Stimulated activated CD4-positive, alpha-beta T cell treated with anti-CD3 and anti-CD28 coated beads, Interleukin-2, amount 100 ng/mL, for 24 hours (primary cell): ENCODE measurements around the gene DOK7.

Experiments used
- DNase-seq, 2 donors: peaks; one replicate each; pipeline ENCODE4 v3.0.0-alpha.2; 2020

DOK7 gene

DNA sequence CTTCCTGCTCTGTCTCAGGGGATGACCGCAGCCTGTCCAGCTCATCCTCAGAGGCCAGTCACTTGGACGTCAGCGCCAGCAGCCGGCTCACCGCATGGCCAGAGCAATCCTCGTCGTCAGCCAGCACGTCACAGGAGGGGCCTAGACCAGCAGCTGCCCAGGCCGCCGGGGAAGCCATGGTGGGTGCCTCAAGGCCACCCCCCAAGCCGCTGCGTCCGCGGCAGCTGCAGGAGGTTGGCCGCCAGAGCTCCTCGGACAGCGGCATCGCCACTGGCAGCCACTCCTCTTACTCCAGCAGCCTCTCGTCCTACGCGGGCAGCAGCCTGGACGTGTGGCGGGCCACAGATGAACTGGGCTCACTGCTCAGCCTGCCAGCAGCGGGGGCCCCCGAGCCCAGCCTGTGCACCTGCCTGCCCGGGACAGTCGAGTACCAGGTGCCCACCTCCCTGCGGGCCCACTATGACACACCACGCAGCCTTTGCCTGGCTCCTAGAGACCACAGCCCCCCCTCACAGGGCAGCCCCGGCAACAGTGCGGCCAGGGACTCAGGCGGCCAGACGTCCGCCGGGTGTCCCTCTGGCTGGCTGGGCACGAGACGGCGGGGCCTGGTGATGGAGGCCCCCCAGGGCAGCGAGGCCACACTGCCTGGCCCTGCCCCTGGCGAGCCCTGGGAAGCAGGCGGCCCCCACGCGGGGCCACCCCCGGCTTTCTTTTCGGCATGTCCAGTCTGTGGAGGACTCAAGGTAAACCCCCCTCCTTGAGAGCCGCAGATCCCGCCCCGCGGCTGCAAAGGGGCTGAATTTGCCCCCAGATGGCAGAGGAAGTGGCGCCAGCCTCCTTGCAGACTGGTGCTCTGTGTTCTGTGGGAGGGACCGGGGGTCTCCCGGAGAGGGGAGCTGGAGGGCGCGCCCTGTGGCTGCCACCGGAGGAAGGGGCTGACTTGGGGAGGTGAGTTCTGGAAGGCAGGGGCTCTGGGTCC lies 29.9 kb downstream of the DOK7 start:
- DNase-seq, result no peak

DNA sequence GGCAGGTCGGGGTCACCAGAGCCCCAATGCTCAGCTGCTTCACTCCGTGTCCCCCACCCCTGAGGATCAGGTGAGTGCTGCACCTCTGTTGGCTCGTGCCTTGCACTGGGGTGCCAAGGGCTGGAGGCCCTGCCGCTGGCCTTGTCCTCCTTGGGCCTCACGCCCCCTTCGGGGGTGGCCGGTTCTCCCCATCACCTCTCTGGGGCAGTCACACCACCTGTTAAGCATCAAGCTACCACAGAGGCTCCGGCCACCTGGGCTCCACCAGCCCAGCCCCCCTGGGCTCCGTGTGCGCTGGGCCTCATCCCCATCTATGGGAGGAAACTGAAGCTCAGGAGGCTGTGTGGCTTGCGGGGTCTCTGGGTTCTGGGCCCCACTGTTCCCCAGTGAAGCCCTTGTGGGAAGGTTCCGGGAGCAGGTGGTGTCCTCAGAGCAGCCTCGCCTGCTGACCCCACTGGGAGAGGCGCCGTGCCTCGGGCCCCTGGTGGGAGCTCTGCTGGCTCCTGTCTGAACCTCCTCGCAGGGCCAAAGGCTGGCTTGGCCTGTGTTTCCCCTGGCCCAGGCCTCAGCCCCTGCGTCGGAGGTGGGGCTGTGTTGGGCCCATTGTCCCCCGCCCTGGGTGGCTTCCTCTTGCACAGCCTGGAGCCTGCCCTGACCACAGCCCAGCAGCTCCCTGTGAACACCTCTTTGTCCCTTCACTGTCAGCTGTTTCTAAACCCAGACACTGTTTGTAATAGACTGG lies 30.8 kb downstream of the DOK7 start:
- DNase-seq, result no peak

DNA sequence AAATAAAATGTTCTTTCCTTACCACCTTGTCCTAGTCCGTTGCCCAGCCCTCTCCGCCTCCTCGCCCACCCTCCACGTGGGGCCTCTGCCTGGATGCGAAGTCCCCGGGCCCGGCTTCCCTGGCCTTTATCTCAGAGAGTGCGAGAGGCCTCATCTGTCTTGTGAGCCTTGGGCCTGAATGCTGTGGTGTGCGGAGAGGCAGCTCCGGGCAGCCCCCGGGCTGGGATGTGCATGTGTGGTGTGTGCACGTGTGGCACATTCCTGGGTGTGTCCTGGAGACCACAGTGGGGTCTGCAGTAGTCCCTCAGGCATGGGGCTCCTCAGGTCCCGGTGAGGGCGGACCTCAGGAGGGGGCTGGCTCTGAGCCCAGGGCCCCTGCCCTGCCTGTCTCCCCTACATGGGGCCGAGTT lies 31.4 kb downstream of the DOK7 start:
- no peak for DNase-seq

DNA sequence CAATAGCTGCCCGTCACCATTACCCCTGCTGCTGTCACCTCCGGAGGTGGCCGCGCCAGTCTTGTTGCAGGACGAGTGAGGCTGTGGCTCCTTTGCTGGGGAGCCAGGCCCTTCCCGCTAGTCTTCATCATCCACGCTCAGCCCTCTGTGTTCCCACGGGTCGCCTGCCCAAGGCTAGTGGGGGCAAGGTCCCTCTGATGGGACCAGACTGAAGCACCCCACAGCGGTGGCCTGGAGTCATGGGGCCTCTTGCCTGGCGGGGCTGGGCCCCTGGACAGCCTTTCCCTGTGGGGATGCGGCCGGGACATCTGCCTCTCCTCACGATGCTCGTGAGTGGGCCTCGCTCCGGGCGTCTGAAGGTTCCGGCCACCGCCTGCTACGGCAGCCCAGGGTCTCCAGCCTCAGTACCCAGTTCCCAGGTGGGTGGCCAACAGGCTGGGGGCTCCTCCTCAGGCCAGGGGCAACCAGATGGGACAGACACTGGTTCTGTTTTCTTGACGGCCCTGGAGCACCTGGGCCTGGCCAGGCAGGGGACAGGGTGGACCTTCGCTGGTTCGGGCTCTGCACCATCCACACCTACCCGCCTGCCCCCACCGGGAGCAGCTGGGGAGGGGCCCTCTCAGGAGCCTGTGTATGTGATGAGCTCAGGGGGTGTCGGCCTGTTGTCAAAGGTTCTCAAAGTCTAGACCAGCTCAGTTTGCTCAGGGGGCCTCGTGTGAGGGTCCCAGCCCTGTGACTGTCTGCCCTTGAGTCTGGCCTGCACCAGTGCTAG lies 32.3 kb downstream of the DOK7 start:
- DNase-seq, result no peak

GRCh38 chr4:3496021-3496420 lies 32.9 kb downstream of the DOK7 start:
- DNase-seq, result no peak

DNA sequence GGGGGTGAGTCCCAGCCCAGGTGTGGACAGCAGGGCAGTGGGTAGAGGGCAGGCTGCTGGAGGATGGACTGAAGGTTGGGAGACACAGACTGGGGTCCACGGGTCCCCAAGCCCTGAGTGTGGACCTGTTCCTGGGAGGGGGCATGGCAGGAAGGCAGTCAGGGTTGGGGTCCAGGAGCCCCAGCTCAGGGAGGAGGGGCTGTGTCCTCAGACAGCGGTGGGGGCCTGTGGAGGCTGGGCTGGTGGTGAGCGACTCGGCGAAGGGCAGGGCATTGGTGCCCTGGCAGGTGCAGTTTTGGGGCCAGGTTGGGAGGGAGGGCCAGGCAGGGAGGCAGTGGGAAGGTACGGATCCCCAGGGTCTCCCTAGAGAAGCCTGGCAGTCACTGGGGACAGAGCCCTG lies 34.0 kb downstream of the DOK7 start:
- DNase-seq, result no peak

DNA sequence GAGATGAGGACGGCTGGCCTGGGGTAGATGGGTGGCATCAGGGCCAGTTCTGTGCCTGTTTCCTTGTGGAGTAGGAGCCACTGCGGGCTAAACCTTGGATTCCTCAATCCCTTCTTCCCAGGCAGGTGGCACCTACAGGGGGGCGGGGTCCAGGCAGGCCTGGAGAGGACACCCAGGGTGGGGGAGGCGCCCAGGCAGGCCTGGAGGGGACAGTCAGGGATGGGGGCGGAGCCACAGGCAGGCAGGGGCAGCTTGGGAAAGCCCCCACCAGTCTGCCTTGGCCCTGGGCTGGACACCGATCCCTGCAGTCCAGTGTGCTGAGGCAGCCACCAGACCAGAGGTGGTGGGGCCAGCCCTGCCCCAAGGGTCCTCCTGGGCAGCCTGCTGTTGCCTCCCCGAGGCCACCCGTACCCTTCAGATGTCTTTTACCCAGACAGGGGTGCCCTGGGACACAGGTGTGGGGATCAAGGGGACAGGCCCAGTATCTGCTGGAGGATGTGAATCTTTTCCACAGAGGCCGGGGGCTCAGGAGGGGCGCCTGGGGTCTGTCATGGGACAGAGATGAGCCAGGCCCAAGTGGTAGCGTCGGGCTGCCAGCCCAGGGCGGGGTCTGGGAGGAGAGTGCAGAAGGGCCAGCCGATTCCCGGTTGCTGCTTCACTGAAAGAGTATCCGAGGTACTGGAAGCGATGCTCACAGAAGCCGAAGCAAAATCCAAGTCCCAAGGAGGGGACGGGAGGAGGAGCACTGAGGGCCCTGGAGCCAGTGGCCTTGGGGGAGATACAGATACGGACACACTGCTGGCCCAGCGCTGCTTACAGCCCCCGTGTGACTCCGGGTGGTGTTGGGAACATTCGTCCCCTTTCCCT lies 34.6 kb downstream of the DOK7 start:
- no peak for DNase-seq

- no peak for DNase-seq
Observed at GRCh38 chr4:3498407-3498806, 35.3 kb downstream of the DOK7 start.

DNA sequence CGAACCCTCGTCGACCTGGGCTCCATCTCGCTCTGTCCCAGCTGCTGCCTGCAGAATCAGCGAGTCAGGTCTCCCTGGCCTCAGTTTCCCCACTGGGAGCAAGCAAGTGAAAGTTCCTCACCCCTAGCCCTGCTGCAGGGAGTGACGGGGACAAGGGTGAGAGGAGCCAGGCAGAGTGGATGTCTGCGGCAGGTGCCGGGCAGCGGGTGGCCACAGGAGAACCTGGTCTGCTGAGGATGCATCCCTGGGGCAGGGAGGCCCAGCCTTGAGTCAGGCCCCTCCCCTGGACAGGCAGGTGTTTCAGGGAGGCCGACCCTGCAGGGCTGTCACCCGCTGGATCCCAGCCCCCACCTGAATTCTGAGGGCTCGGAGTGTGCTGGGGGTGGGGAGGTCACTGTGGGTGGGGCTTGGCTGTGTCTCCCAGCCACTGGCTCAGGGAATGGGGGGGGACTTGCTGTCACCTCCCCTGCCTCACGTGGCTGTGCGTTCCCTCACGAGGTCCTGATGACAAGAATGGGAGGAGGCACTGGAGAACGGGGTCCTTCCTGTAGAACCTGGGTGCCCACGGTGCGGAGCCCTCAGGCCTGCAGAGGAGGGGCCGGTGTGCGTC lies 35.9 kb downstream of the DOK7 start:
- DNase-seq, result no peak

DNA sequence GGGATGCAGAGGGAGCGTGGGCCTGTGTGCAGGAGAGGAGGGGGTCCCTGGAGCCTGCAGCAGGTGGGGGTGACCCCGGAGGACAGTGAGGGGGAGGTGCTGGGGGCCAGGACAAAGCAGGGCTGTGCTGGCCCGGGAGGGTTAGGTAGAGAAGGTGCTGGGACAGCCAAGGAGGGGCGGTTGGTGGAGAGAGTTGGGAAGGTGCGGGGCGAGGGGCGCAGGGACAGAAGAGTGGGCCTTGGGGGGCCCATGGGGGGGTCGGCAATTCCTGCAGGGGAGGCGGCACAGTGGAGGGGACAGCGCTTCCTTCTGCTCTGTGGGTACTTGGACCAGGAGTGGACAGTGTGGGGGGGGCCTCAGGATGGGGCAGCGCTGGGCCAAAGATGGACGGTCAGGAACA lies 36.6 kb downstream of the DOK7 start:
- no peak for DNase-seq

- DNase-seq, result no peak
Observed at GRCh38 chr4:3500111-3500510, 37.0 kb downstream of the DOK7 start.

DNA sequence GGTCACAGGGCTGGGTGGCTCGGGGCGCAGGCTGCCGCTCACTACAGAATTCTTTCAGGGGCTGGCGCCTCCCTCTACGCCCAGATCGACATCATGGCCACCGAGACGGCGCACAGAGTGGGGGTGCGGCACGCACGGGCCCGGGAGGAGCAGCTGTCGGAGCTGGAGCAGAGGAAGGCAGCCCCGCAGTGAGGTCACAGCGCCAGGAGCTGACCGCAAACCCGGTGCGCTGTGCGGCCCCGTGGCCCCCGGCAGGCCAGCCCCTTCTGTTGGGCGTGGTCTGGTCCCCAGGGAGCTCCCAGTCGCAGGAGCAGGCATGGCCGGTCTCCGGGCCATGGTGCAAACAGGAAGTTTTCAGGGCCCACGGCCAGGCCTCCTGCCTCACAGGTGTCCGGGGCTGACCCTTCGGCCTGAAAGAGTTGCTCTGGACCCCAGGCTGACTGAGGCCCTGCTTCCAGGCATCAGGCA lies 37.6 kb downstream of the DOK7 start:
- no peak for DNase-seq

- no peak for DNase-seq
Observed at GRCh38 chr4:3501126-3501824, 38.2 kb downstream of the DOK7 start.

DNA sequence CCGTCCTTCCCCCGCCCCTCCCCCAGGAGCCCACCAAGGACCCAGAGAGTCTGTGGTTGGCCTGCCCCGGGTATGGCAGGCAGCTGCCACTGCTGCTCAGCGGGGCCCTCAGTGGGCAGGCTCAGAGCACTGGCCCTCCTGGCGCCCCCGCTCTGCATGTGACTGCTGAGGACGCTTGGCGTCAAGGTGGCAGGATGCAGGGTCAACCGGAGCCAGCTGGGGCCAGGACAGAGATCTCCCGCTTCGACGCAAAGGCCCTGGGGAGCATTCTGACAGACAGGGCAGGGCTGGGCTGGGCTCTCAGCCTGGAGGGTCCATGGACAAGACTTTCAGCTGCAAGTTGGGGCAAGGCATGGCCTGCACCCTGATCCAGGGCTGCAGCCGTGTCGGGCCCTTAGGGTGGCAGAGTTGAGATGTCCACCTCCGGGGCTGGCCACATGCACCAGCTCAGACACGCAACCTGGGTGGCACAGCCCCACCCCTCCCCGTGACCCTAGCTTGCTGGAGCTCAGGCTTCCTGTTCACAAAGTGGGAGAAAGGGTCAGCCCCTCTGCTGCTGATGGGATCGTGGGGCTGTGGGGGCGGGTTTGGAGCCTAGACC lies 38.8 kb downstream of the DOK7 start:
- DNase-seq, result no peak

DNA sequence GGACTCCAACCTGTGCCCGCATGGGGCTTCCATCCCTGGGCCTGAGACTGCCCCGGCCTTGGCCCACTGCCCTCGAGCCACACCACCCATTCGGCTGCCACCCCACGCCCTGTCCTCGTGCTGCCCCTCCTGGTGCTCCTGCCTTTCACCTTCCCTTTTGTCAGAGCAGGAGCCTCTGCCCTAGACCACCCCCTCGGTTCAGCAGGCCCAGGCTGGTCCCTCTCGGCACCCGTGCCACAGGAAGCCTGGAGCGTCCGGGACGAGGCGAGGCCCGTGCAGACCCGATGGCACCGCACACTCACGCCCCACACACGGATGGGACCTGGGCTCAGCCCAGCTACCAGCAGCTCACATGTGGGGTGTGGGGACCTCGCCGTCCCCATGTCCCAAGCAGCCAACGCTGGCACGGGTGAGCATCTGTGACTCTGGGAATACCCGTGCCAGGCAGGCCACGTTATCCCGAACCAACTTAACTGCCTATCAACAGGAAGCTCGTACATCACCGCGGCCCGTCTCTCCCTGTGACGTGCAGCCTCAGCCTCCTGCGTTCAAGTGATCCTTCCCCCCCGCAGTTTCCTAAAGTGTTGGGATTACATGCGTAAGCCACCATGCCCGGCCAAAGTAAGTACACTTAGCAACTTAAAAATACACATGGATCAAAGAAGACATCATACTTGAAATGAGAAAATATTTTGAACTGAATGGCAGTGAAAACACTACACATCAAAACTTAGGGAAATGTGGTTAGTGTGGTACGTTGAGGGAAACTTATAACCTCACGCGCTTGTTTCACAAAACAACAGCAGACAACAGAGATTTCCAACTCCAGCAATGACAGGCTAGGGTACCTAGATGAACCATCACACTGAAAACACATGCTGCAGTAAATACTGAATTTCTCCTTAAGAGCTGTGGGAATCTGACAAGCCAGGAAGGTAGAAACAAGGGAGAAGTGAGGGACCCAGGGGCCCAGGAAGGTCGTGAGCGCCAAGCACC lies 40.1 kb downstream of the DOK7 start:
- no peak for DNase-seq

DNA sequence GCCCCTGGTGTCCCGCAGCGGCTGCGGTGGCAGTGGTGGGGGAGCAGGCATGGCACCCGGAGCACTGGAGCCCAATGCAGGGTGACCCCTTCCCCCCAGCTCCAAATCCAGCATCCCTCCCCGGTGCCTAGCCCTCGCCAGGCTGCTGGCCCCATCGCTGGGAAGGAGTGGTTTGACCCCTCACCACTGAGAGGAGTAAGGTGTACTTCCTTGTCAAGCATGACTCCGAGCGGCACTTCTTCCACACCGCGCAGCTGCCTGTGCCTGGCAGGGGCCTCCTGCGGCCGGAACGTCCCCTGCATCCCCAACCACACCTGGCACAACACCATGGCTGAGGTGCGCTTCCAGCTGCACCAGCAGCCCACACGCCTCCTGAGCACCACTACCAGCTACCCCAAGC lies 42.1 kb downstream of the DOK7 start:
- no peak for DNase-seq

- DNase-seq, result no peak
Observed at GRCh38 chr4:3508542-3508941, 45.4 kb downstream of the DOK7 start.

- DNase-seq, result no peak
Observed at GRCh38 chr4:3510481-3510880, 47.4 kb downstream of the DOK7 start.

DNA sequence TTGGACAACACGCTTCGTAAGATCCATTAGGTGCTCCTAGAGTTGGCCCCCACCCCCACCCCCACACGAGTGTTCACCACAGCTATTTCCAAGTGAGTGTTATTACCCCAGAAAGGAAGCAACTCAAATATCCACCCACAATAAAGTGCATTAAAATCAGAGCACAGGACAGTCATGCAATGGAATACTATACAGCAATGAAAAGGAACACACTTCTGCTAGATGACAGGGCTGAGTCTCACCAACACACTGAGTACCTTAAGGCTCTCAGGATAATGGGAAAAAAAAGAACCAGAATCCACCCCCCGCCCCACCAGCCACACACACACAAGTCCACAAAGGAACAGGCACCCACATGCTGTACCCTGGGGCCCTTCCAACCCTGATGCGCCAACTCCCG lies 48.1 kb downstream of the DOK7 start:
- DNase-seq, result no peak
